Sigmoid colon (tissue), 7 donors: ENCODE data around the gene SPRR1A. TPM values are rescaled to one million over a fixed set of nuclear protein-coding genes. Genes with fewer than 3 reads are reported as not detected.

ENCODE experiments used
- DNase-seq: peaks from one replicate; pipeline ENCODE4 v3.0.0-alpha.2; 2019
- H3K27ac ChIP-seq, 4 donors: fragments of 200-600 bp; sonication (generic); one replicate each; pipeline ENCODE4 v1.5.1; 2016 to 2019; ENCODE audit warnings: mild to moderate bottlenecking in 1 of 4
- H3K27me3 ChIP-seq, 3 donors: fragments of 200-600 bp; sonication (generic); one replicate each; pipeline ENCODE4 v1.5.1; 2019; ENCODE audit warnings: mild to moderate bottlenecking in 1 of 3
- H3K36me3 ChIP-seq, 4 donors: fragments of 200-600 bp; sonication (generic); one replicate each; pipeline ENCODE4 v1.5.1; 2016 to 2019
- H3K4me1 ChIP-seq, 4 donors: fragments of 200-600 bp; sonication (generic); one replicate each; pipeline ENCODE4 v1.5.1; 2017 to 2019
- H3K4me3 ChIP-seq, 4 donors: fragments of 200-600 bp; sonication (generic); one replicate each; pipeline ENCODE4 v1.5.1; 2017 to 2019; ENCODE audit warnings: mild to moderate bottlenecking in 2 of 4, moderate library complexity in 1 of 4
- H3K9me3 ChIP-seq, 4 donors: fragments of 200-600 bp in 3 of 4; sonication (generic) in 3 of 4; one replicate each; pipeline versions ENCODE4 v1.5.1 to v1.6.1; 2013 to 2019
- EP300 ChIP-seq, 4 donors: sonication (generic); formaldehyde crosslinking; IDR thresholded peaks; one replicate each; pipeline ENCODE4 v1.6.1; 2017; ENCODE audit warnings: antibody characterized with exemption in 4 of 4
- POLR2A ChIP-seq, 2 donors: fragments of 450-650 bp; IDR thresholded peaks; one replicate each; pipeline ENCODE4 v1.6.1; 2016; ENCODE audit warnings: antibody characterized with exemption in 2 of 2, mild to moderate bottlenecking in 2 of 2, moderate library complexity in 2 of 2
- POLR2AphosphoS5 ChIP-seq, 4 donors: sonication (generic); formaldehyde crosslinking; IDR thresholded peaks; one replicate each; pipeline ENCODE4 v1.6.1; 2017; ENCODE audit warnings: antibody characterized with exemption in 4 of 4
- WGBS, 2 donors: extraction: QIAGEN DNeasy Blood & Tissue Kit; methylation state at CpG; one replicate each; pipeline ENCODE4 v1.1.7; 2013; 5-methylcytosine and 5-hydroxymethylcytosine counted together
- intact Hi-C: fragments of 100-400 bp; cut with DNase I; formaldehyde crosslinking; loops from one replicate; pipeline ENCODE4 v1.15.1; 2023
- polyA plus RNA-seq, 3 donors: library from polyadenylated mRNA; stranded (reverse); fragments of 200-250 nt; gene quantifications; one replicate each; pipeline ENCODE4 v1.2.3, GENCODE V29; 2013
- total RNA-seq, 4 donors: library from RNA; depleted of rRNA; stranded (reverse); fragments of >200 nt; gene quantifications; one replicate each; pipeline ENCODE4 v1.1.0, GENCODE V29; 2016
- TF ChIP-seq, protein P1 (sequence below), 4 experiments: fragments of 450-650 bp in 3 of 4; fragments of 200-600 bp in 1 of 4; IDR thresholded peaks; one replicate each; pipeline ENCODE4 v1.5.1; 2016 to 2019; ENCODE audit warnings: antibody characterized with exemption in 4 of 4, mild to moderate bottlenecking in 3 of 4, moderate library complexity in 2 of 4
- donor health status: healthy with polysubstance abuse.
- donor health status: Bipolar disorder and iron deficiency.
- donor health status: healthy.

SPRR1A gene
- total and polyA plus RNA-seq, 7 donors = not detected

DNA sequence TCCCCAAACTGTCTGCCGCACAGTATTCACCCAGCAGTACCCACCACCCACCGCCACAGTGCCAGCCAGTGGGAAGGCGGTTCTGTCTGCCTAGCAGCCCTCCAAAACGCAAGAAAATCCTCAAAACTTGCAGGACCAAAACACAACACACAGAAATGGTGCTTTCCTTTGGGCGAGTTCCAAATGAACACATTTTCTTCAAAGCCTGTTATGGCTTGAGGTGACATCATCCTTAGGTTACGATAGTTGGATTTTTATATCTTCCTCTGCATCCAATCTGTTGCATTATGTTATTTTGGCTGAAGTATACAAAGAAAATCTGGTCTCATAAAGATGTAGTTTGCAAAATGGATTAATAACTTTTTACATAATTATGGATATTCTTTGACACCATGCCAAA is 9.3 kb downstream of the SPRR1A start:
- H3K9me3 ChIP-seq = no peaks in the 10 kb centered on the region
- no peaks in the 10 kb centered on the region for H3K27me3 ChIP-seq
- WGBS, 2 donors = 72 to 81% methylated on average over 6 of the region's 6 CpGs
- no peak for DNase-seq
- H3K4me3 ChIP-seq = no peak overlapping the region
- TF ChIP-seq POLR2A (IDR thresholded peaks at IDR 0.05) (no peak), EP300 (IDR thresholded peaks at IDR 0.05) (no peak), POLR2AphosphoS5 (IDR thresholded peaks at IDR 0.05) (no peak)
- TF ChIP-seq, protein P1, sequence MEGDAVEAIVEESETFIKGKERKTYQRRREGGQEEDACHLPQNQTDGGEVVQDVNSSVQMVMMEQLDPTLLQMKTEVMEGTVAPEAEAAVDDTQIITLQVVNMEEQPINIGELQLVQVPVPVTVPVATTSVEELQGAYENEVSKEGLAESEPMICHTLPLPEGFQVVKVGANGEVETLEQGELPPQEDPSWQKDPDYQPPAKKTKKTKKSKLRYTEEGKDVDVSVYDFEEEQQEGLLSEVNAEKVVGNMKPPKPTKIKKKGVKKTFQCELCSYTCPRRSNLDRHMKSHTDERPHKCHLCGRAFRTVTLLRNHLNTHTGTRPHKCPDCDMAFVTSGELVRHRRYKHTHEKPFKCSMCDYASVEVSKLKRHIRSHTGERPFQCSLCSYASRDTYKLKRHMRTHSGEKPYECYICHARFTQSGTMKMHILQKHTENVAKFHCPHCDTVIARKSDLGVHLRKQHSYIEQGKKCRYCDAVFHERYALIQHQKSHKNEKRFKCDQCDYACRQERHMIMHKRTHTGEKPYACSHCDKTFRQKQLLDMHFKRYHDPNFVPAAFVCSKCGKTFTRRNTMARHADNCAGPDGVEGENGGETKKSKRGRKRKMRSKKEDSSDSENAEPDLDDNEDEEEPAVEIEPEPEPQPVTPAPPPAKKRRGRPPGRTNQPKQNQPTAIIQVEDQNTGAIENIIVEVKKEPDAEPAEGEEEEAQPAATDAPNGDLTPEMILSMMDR (IDR thresholded peaks at IDR 0.05) = no peak
- intact Hi-C loops = no loop called here
- H3K36me3 ChIP-seq = no peaks in the 10 kb centered on the region
- H3K27ac ChIP-seq = no peak overlapping the region
- no peaks in the 10 kb centered on the region for H3K4me1 ChIP-seq

DNA sequence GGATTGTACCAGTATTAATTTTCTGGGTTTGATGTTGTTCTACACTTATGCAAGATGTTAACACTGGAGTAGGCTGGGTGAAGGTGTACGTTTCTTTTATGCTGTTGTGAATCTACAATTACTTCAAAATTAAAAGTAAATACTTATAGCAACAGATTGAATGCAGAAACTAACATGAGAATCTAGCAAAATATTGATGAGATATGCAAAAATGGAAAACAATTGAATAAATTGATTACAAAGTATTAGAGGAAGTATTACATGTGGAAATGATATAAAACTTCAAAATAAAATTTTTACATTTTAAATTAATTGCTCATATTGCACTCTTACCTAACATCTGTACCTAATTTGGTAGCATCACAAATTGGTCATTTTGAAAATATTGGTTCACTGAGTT is 12.0 kb downstream of the SPRR1A start:
- H3K27me3 ChIP-seq = no peaks in the 10 kb centered on the region
- DNase-seq = no peak
- intact Hi-C loops = no loop called here
- H3K4me3 ChIP-seq = no peak overlapping the region
- no peaks in the 10 kb centered on the region for H3K36me3 ChIP-seq
- no peaks in the 10 kb centered on the region for H3K9me3 ChIP-seq
- no peak overlapping the region for H3K27ac ChIP-seq
- TF ChIP-seq, protein P1 (IDR thresholded peaks at IDR 0.05) = no peak
- no peak for TF ChIP-seq EP300 (IDR thresholded peaks at IDR 0.05)
- no peak for TF ChIP-seq POLR2A (IDR thresholded peaks at IDR 0.05)
- TF ChIP-seq POLR2AphosphoS5 (IDR thresholded peaks at IDR 0.05) = no peak
- 41 to 48% methylated on average over 1 of the region's 1 CpG for WGBS, 2 donors
- no peaks in the 10 kb centered on the region for H3K4me1 ChIP-seq

DNA sequence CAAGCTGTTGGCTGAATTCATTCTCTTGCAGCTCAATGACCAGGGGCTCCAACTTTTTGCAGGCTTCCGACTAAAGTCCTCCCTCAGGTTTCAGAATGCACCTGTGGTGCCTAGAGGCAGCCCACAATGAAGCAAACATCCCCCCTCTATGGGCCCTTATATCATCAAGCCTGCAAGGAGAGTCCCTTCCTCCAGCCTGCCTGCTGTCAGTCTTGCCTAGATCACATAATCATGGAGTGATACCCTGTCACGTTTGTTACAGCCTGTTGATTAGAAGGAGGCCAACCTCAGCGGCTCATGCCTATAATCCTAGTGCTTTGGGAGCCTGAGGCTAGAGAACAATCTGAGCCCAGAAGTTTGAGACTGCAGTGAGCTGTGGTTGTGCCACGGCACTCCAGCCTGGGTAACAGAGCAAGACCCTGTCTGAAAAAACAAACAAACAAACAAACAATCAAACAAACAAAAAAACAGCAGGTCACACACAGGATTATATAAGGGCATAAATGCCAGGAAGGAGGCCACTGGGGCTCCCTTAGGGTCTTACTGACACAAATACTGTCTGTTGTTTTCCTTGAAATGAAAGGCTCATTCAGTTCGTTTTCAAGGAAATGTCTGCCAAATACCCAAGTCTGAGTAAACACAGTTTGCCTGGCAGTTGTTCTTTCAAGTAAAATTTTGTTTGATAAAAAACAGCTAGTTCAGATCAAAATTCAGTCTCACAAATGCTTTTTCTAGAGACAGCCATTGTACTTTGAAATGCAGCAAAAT is 12.9 kb downstream of the SPRR1A start:
- H3K27ac ChIP-seq = no peak overlapping the region
- no peaks in the 10 kb centered on the region for H3K36me3 ChIP-seq
- DNase-seq = no peak
- TF ChIP-seq POLR2A (IDR thresholded peaks at IDR 0.05) = no peak
- TF ChIP-seq POLR2AphosphoS5 (IDR thresholded peaks at IDR 0.05) = no peak
- no peak for TF ChIP-seq EP300 (IDR thresholded peaks at IDR 0.05)
- TF ChIP-seq, protein P1 (IDR thresholded peaks at IDR 0.05) = no peak
- no peaks in the 10 kb centered on the region for H3K9me3 ChIP-seq
- H3K4me3 ChIP-seq = no peak overlapping the region
- 18 to 24% methylated on average over 5 of the region's 5 CpGs for WGBS, 2 donors
- no peaks in the 10 kb centered on the region for H3K27me3 ChIP-seq
- intact Hi-C loops = no loop called here
- no peaks in the 10 kb centered on the region for H3K4me1 ChIP-seq

DNA sequence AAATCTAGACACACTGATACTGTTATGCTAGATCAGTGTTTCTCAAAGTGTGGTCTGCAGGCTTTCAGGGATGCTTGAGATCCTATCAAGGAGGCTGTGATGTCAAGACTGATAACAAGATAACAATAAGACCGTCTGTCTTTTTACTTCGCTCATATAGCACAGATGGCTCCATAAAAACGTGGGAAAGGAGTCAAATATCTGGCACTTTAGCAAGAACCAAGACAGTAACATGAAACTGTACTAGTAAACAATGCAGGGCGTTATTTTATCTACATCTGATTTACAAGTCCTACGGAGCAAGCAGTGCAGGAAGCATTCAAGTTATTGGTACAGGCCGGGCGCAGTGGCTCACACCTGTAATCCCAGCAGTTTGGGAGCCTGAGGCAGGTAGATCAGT is 14.0 kb downstream of the SPRR1A start:
- no peak for DNase-seq
- H3K27ac ChIP-seq = no peak overlapping the region
- no peaks in the 10 kb centered on the region for H3K4me1 ChIP-seq
- no peaks in the 10 kb centered on the region for H3K27me3 ChIP-seq
- intact Hi-C loops = no loop called here
- H3K4me3 ChIP-seq = no peak overlapping the region
- TF ChIP-seq, protein P1 (IDR thresholded peaks at IDR 0.05) = no peak
- TF ChIP-seq POLR2A (IDR thresholded peaks at IDR 0.05) = no peak
- no peak for TF ChIP-seq POLR2AphosphoS5 (IDR thresholded peaks at IDR 0.05)
- TF ChIP-seq EP300 (IDR thresholded peaks at IDR 0.05) = no peak
- 21 to 35% methylated on average over 7 of the region's 7 CpGs for WGBS, 2 donors
- no peaks in the 10 kb centered on the region for H3K9me3 ChIP-seq
- H3K36me3 ChIP-seq = no peaks in the 10 kb centered on the region

DNA sequence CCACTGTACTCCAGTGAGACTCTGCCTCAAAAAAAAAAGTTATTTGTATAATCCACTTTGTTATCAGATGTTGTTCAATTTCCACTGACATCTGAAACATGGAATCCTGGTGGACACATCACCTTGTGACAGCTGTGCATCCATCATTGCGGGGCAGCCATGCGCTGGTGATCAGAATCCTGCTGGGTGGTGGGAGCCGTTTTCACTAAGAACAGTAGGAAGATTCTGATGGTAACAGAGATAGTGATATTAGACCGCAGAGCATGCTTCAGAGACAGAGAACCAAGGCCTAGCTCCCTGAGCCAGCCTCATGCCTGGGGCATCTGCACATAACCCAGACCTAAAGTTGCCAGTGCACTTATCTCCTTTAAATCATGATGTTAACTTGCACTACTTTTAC is 14.6 kb downstream of the SPRR1A start:
- WGBS, 2 donors = 86 to 88% methylated on average over 4 of the region's 4 CpGs
- no peak for TF ChIP-seq EP300 (IDR thresholded peaks at IDR 0.05)
- TF ChIP-seq POLR2A (IDR thresholded peaks at IDR 0.05) = no peak
- TF ChIP-seq POLR2AphosphoS5 (IDR thresholded peaks at IDR 0.05) = no peak
- TF ChIP-seq, protein P1 (IDR thresholded peaks at IDR 0.05) = no peak
- H3K4me1 ChIP-seq = no peaks in the 10 kb centered on the region
- intact Hi-C loops = no loop called here
- H3K27ac ChIP-seq = no peak overlapping the region
- H3K9me3 ChIP-seq = no peaks in the 10 kb centered on the region
- no peaks in the 10 kb centered on the region for H3K27me3 ChIP-seq
- H3K4me3 ChIP-seq = no peak overlapping the region
- H3K36me3 ChIP-seq = no peaks in the 10 kb centered on the region
- DNase-seq = no peak
